SK-N-SH treated with all-trans-retinoic acid at 6 μM for 48 hours (cell line): ENCODE results near the gene MPPED1.

Source experiments
- ARNTL ChIP-seq: fragments of 450-650 bp; formaldehyde crosslinking; IDR thresholded peaks from 2 replicates; pipeline ENCODE4 v1.5.0; 2020; ENCODE audit warnings: low read depth, mild to moderate bottlenecking, moderate library complexity, borderline replicate concordance
- BACH2 ChIP-seq: fragments of 250-450 bp; sonication (Bioruptor Pico); IDR thresholded peaks from 2 replicates; pipeline ENCODE4 v1.9.0; 2021; ENCODE audit warnings: mild to moderate bottlenecking, borderline replicate concordance
- GLIS3 ChIP-seq: fragments of 250-450 bp; sonication (Bioruptor Pico); IDR thresholded peaks from 2 replicates; pipeline ENCODE4 v1.5.0; 2020; ENCODE audit warnings: mild to moderate bottlenecking, moderate library complexity
- ISL1 ChIP-seq: fragments of 250-450 bp; sonication (Bioruptor Pico); IDR thresholded peaks from 2 replicates; pipeline ENCODE4 v2.1.2; 2022; ENCODE audit warnings: mild to moderate bottlenecking, moderate library complexity
- POU6F1 ChIP-seq: fragments of 250-450 bp; sonication (Bioruptor Pico); IDR thresholded peaks from 2 replicates; pipeline ENCODE4 v1.8.0; 2021; ENCODE audit warnings: low read depth, mild to moderate bottlenecking, moderate library complexity, borderline replicate concordance
- RARB ChIP-seq: fragments of 250-450 bp; sonication (Bioruptor Pico); IDR thresholded peaks from 2 replicates; pipeline ENCODE4 v1.8.0; 2021; ENCODE audit warnings: mild to moderate bottlenecking, moderate library complexity
- TCF4 ChIP-seq: fragments of 250-450 bp; sonication (Bioruptor Pico); IDR thresholded peaks from 2 replicates; pipeline ENCODE4 v1.8.0; 2021; ENCODE audit warnings: mild to moderate bottlenecking, moderate library complexity, borderline replicate concordance
- TOX ChIP-seq: fragments of 250-450 bp; sonication (Bioruptor Pico); IDR thresholded peaks from 2 replicates; pipeline ENCODE4 v1.8.0; 2021; ENCODE audit warnings: mild to moderate bottlenecking, moderate library complexity, borderline replicate concordance
- TSHZ2 ChIP-seq: fragments of 250-450 bp; sonication (Bioruptor Pico); IDR thresholded peaks from 2 replicates; pipeline ENCODE4 v1.5.0; 2020; ENCODE audit warnings: mild to moderate bottlenecking, moderate library complexity
- ZC3H10 ChIP-seq: fragments of 250-450 bp; sonication (Bioruptor Pico); IDR thresholded peaks from 2 replicates; pipeline ENCODE4 v1.5.1; 2021; ENCODE audit warnings: mild to moderate bottlenecking, moderate library complexity
- ZFP30 ChIP-seq: fragments of 450-650 bp; formaldehyde crosslinking; IDR thresholded peaks from 2 replicates; pipeline ENCODE4 v1.5.0; 2022; ENCODE audit warnings: mild to moderate bottlenecking, moderate library complexity
- ZNF565 ChIP-seq: fragments of 450-650 bp; formaldehyde crosslinking; conservative IDR thresholded peaks from 2 replicates; pipeline ENCODE4 v1.5.0; 2020; ENCODE audit warnings: low read depth, mild to moderate bottlenecking, moderate library complexity
- ZNF70 ChIP-seq: fragments of 450-650 bp; formaldehyde crosslinking; IDR thresholded peaks from 2 replicates; pipeline ENCODE4 v1.5.0; 2020; ENCODE audit warnings: mild to moderate bottlenecking, moderate library complexity
- ZNF8 ChIP-seq: fragments of 450-650 bp; formaldehyde crosslinking; IDR thresholded peaks from 2 replicates; pipeline ENCODE4 v1.5.0; 2020; ENCODE audit warnings: mild to moderate bottlenecking, moderate library complexity

DNA sequence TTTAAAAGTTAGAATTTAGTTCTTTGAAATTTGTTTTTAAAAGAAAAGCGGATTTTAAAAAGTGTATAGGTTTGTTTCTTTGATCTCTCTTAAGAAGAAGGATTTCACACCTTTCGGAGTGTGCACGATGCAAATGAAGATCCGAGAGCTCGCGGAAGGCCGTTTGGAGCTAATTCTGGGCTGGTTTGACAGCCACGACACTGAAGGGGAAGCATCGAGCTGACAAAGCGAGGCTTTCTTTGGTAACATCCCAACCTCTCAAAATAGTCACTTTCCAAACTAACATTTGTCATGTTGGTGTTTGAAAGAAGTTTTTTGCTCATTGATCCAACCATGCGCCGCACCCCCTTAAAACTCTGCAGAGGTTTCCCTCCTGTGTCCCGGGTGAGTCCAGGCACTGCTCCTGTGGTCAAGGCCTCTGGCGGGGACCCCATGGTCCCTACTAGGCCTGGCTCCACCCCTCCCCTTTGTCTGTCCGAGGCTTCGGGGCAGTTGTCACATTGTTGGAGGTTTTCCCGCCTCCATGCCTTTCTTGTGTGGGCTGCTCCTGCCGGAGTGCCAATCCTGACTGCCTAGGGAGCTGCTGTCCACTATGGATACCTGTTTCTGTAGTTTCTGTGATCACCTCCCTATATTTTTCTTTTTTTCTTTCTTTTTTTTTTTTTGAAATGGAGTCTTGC, 39.7 kb downstream of the MPPED1 start:
- no peak for TF ChIP-seq TCF4 (CRISPR knock-in tag)
- no peak for TF ChIP-seq TSHZ2
- TF ChIP-seq ISL1 (CRISPR knock-in tag) = no peak
- TF ChIP-seq BACH2 (CRISPR knock-in tag) = no peak
- no peak for TF ChIP-seq ARNTL
- TF ChIP-seq ZNF70 (CRISPR knock-in tag) = no peak
- TF ChIP-seq ZFP30 (CRISPR knock-in tag) = no peak
- TF ChIP-seq ZNF8 = no peak
- TF ChIP-seq RARB (CRISPR knock-in tag) = no peak
- no peak for TF ChIP-seq ZC3H10 (CRISPR knock-in tag)
- no peak for TF ChIP-seq ZNF565 (CRISPR knock-in tag)
- no peak for TF ChIP-seq POU6F1 (CRISPR knock-in tag)
- TF ChIP-seq GLIS3 = no peak
- no peak for TF ChIP-seq TOX (CRISPR knock-in tag)
